ENCODE results near the gene KRTAP10-1.

Gene KRTAP10-1

GRCh38 chr21:44523567-44524413, 16.2 kb downstream of the KRTAP10-1 start:
- DNase-seq (ENCODE audit: low spot score) = no peak
- no peaks in the 10 kb centered on the region for H3K27me3 Mint-ChIP-seq (ENCODE audit: low read depth)
- H3K4me1 Mint-ChIP-seq (ENCODE audit: low read depth) = no peaks in the 10 kb centered on the region
- H3K4me3 Mint-ChIP-seq = no peak overlapping the region
- no peak overlapping the region for H3K27ac Mint-ChIP-seq
- H3K36me3 Mint-ChIP-seq (ENCODE audit: low read depth) = no peaks in the 10 kb centered on the region
- no peaks in the 10 kb centered on the region for H3K9me3 Mint-ChIP-seq

DNA sequence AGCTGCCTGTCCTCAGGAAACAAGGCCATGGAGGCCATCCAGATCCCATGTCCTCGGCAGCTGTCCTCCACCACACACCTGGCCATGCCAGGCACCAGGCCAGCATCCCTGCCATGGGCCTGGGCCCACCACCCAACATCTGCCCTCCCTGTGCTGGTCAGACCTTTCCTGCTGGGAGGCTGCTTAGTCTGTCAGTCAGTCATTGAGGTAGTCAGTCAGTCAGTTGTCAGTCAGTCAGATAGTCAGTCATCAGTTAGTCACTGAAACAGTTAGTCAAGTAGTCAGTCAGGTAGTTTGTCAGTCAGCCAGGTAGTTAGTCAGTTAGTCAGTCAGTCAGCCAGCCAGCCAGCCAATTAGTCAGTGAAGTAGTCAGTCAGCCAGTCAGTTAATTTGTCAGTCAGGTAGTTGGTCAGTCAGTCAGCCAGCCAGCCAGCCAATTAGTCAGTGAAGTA, 17.2 kb downstream of the KRTAP10-1 start:
- Mint-ChIP-seq H3K4me1 (ENCODE audit: low read depth) (no peaks in the 10 kb centered on the region), H3K36me3 (ENCODE audit: low read depth) (no peaks in the 10 kb centered on the region), H3K4me3 (no peak overlapping the region)

DNA sequence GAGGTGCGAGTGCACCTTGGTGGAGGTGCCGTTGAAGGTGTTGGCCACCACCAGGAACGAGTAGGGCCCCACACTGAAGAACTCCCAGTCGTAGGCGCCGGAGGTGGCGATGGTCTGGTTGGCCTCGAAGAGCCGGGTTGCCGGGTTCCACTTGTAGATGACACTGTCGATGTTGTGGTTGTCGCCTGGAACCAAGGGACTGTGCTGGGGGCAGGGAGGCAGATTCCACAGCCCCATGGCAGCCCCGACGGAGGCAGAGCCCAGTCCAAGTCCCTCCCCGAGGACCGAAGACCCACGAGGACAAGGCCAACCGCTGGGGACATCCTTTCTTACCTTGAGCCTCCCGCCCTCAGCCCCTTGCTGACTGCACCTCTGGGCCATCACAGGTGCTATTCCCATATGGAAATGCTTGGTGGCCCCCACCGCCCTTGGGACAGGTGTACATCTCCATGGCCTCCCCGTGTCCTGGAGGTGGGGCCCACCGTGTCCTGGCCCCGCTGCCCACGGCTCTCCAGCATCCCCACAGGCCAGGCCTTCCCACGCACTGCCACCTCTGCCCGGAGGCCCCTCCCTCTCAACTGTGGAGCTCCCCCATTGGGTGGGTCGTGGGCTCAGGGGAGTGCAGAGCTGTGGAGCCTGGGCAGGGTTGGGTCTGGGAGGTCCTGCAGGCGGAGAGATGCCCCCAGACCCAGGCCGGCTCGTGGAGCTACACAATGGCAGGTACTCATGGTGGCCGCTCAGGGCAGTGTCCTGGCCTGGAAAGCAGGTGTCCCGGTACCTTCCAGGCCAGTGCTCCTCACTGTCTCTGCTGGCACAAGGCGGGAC, 17.9 kb downstream of the KRTAP10-1 start:
- no peaks in the 10 kb centered on the region for H3K27me3 Mint-ChIP-seq (ENCODE audit: low read depth)
- H3K9me3 Mint-ChIP-seq = no peaks in the 10 kb centered on the region
- no peak overlapping the region for H3K27ac Mint-ChIP-seq
- H3K4me1 Mint-ChIP-seq (ENCODE audit: low read depth) = no peaks in the 10 kb centered on the region
- H3K4me3 Mint-ChIP-seq = no peak overlapping the region
- no peak for DNase-seq (ENCODE audit: low spot score)
- no peaks in the 10 kb centered on the region for H3K36me3 Mint-ChIP-seq (ENCODE audit: low read depth)

More for the DNA sequence above, 17.2 kb downstream of the KRTAP10-1 start:
- H3K9me3 Mint-ChIP-seq = no peaks in the 10 kb centered on the region
- no peak for DNase-seq (ENCODE audit: low spot score)
- no peaks in the 10 kb centered on the region for H3K27me3 Mint-ChIP-seq (ENCODE audit: low read depth)
- H3K27ac Mint-ChIP-seq = no peak overlapping the region

DNA sequence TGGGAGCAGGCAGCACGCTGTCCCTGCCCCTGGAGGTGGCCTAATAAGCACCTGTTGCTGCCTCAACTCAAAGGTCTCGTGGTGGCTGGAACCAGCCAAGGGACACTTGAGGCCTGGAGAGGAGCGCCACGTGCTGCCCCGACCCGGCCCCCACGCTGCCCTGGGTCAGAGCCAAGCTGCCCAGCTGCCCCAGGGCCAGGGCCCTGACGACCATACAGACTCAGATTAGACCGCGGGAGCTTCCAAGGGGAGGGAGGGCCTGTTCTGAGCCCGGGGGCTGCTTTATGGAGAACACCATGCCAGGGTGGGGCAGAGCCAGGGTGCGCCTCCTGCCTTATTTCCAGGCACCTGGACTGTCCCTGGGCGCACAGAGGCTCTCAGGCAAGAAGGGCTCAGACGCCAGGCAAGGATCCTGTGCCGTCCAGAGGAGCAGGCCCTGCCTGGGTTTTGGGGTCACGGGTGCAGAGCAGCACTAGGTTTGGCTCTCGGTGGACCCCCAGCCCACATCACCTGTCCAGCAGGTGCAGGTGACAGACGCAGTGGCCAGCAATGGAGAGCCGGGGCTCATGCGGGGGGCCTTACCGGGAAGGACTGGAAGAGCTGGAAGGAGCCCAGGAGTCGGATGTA, 18.6 kb downstream of the KRTAP10-1 start:
- Mint-ChIP-seq H3K27me3 (ENCODE audit: low read depth) (no peaks in the 10 kb centered on the region), H3K36me3 (ENCODE audit: low read depth) (no peaks in the 10 kb centered on the region), H3K4me1 (ENCODE audit: low read depth) (no peaks in the 10 kb centered on the region), H3K4me3 (no peak overlapping the region), H3K27ac (no peak overlapping the region), H3K9me3 (no peaks in the 10 kb centered on the region)
- DNase-seq (ENCODE audit: low spot score) = no peak

DNA sequence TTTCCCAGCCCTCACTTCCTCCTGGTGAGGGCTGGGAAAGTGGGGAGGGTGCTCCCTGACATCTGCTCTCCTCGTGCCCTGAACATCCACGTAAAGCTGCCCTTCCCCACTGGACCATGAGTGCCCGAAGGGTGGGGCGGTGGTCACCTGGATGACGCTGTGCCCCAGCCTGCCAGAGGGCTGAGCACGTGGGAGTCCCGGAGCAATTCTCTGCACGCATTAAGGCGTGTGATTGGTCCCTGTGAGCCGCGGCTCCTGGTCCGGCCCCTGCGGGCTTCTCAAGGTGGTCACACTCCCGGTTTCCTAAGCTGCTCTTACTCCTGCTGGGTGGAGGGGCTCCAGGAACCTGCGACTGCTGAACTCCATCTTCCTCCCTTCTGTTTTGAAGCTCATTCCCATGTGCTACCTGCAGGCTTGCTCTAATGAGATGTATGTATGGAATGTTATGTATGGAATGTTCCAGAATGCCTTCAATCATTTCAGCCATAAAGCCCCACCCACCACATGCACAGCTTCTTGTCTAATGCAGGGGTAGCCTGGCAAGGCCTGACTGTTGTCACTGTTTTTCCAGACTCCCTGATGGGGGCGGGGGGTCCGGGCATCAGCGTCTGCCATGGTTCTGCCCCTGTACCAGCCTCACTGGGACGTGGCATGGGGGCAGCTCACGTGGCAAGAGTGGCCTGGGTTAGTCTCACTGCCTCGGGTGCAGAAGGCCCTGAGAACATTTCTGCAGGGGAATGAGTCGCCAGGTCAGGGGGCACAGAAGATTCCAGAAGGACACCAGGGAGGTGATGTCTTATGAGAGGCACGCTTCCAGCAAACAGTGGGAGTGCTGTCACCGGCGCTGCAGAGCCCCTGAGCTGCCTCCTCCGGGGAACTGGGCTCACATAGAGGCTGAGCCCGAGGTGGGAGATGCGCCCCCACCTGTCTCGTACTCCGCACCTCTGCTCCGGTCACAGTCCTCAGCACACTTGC, 19.4 kb downstream of the KRTAP10-1 start:
- H3K27ac Mint-ChIP-seq = no peak overlapping the region
- DNase-seq (ENCODE audit: low spot score) = no peak
- H3K4me3 Mint-ChIP-seq = no peak overlapping the region
- no peaks in the 10 kb centered on the region for H3K27me3 Mint-ChIP-seq (ENCODE audit: low read depth)
- no peaks in the 10 kb centered on the region for H3K36me3 Mint-ChIP-seq (ENCODE audit: low read depth)
- H3K4me1 Mint-ChIP-seq (ENCODE audit: low read depth) = no peaks in the 10 kb centered on the region
- H3K9me3 Mint-ChIP-seq = no peaks in the 10 kb centered on the region

- H3K27me3 Mint-ChIP-seq (ENCODE audit: low read depth) = no peaks in the 10 kb centered on the region
- DNase-seq (ENCODE audit: low spot score) = no peak
- no peaks in the 10 kb centered on the region for H3K9me3 Mint-ChIP-seq
- H3K4me3 Mint-ChIP-seq = no peak overlapping the region
- H3K27ac Mint-ChIP-seq = no peak overlapping the region
- no peaks in the 10 kb centered on the region for H3K4me1 Mint-ChIP-seq (ENCODE audit: low read depth)
- H3K36me3 Mint-ChIP-seq (ENCODE audit: low read depth) = no peaks in the 10 kb centered on the region
These were observed 20.4 kb downstream of the KRTAP10-1 start for GRCh38 chr21:44519346-44520325.

- Mint-ChIP-seq H3K9me3 (no peaks in the 10 kb centered on the region), H3K27me3 (ENCODE audit: low read depth) (no peaks in the 10 kb centered on the region), H3K4me1 (ENCODE audit: low read depth) (no peaks in the 10 kb centered on the region), H3K4me3 (no peak overlapping the region), H3K27ac (no peak overlapping the region), H3K36me3 (ENCODE audit: low read depth) (no peaks in the 10 kb centered on the region)
- no peak for DNase-seq (ENCODE audit: low spot score)
These were observed 21.3 kb downstream of the KRTAP10-1 start for GRCh38 chr21:44518686-44519085.

DNA sequence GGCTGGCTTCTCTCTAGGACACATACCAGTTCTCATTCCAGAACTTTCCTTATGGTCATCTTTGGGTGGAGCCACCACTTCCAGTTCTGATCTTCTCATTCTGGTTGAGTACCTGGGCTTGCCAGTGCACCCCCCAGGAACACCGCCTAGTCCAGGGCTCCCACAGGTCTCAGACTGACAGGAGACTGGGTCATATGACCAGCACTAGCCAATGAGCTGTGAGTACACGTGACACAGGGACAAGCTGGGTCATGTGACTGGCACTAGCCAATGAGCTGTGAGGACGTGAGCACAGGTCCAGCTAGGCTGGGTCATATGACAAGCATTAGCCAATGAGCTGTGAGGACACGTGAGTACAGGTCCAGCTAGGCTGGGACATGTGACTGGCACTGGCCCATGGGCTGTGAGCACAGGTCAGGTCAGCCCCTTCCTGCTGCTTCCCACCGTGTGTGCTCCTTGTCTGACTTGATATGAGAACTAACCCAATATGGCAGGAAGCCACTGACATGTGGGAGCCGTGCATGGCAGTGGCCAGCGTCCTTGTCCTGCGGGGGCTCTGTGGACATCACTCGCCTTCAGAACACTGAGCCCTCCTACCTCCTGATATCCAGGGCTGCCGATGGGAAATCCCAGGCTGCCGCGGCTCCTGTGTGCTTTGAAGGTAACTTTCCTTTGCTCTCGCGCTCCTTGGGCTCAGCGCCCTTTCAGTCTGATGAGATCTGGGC, 22.7 kb downstream of the KRTAP10-1 start:
- Mint-ChIP-seq H3K27ac (no peak overlapping the region), H3K4me3 (peak overlapping the region; percentile 64)
- peak; percentile 46 for DNase-seq (ENCODE audit: low spot score)

GRCh38 chr21:44516828-44517174, 23.2 kb downstream of the KRTAP10-1 start:
- Mint-ChIP-seq H3K4me3 (peak overlapping the region; percentile 23), H3K27ac (no peak overlapping the region), H3K27me3 (ENCODE audit: low read depth) (no peaks in the 10 kb centered on the region), H3K4me1 (ENCODE audit: low read depth) (no peaks in the 10 kb centered on the region), H3K9me3 (no peaks in the 10 kb centered on the region), H3K36me3 (ENCODE audit: low read depth) (no peaks in the 10 kb centered on the region)
- no peak for DNase-seq (ENCODE audit: low spot score)

More for the DNA sequence above, 22.7 kb downstream of the KRTAP10-1 start:
- Mint-ChIP-seq H3K27me3 (ENCODE audit: low read depth) (no peaks in the 10 kb centered on the region), H3K36me3 (ENCODE audit: low read depth) (no peaks in the 10 kb centered on the region), H3K9me3 (no peaks in the 10 kb centered on the region), H3K4me1 (ENCODE audit: low read depth) (no peaks in the 10 kb centered on the region)

GRCh38 chr21:44516342-44516741, 23.7 kb downstream of the KRTAP10-1 start:
- Mint-ChIP-seq H3K9me3 (no peaks in the 10 kb centered on the region), H3K4me1 (ENCODE audit: low read depth) (no peaks in the 10 kb centered on the region), H3K27ac (no peak overlapping the region), H3K27me3 (ENCODE audit: low read depth) (no peaks in the 10 kb centered on the region), H3K4me3 (no peak overlapping the region), H3K36me3 (ENCODE audit: low read depth) (no peaks in the 10 kb centered on the region)
- DNase-seq (ENCODE audit: low spot score) = no peak

DNA sequence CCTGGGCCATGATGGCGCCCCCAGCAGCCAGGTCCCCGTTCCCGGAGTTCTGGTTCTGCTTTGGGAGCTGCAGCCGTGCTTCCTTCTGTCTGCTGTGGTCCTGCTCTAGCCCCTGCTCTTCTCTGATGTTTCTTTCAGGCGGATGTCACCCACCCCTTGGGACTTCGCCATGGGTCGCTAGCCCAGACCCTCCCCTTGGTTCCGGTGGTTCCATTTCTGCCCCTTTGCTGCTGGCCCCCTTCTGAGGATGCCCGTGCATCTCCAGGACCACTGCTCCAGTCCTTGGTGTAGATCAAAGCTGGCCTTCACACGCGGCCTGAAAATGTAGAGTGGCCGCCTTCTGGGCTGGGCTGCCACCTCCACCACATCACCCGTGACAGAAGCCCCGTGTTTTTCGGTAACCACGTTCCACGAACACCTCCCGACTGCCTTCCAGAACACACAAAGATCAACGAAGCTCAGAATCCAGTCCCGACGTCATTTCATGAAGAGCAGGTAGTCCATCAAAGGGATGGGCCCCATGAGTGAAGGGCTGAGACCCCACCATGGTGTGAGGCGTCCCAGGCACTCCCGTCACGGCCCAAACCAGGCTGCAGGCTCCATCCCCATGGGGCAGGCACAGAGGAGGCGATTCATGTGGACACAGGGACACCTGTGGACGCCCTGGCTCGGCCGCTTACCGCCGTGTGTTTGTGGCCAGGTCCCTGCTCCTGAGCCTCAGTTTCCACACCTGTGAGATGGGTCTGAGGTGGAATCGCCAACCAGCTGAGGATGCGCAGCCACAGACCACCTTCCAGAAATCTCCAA, 24.4 kb downstream of the KRTAP10-1 start:
- H3K27me3 Mint-ChIP-seq (ENCODE audit: low read depth) = no peaks in the 10 kb centered on the region
- H3K9me3 Mint-ChIP-seq = no peaks in the 10 kb centered on the region
- no peak overlapping the region for H3K27ac Mint-ChIP-seq

More for the DNA sequence above, 24.4 kb downstream of the KRTAP10-1 start:
- Mint-ChIP-seq H3K4me3 (no peak overlapping the region), H3K36me3 (ENCODE audit: low read depth) (no peaks in the 10 kb centered on the region), H3K4me1 (ENCODE audit: low read depth) (no peaks in the 10 kb centered on the region)
- no peak for DNase-seq (ENCODE audit: low spot score)
